Measurements from ENCODE around the gene ZBTB22.
A peak's percentile ranks its signal among the peaks of the same experiment; 100 is the strongest.
"Not testable (repeated sequence)": the region's sequence is repeated elsewhere in the genome, so short reads cannot be mapped to it uniquely, and the experiment has no call there.

The ZBTB22 gene, protein sequence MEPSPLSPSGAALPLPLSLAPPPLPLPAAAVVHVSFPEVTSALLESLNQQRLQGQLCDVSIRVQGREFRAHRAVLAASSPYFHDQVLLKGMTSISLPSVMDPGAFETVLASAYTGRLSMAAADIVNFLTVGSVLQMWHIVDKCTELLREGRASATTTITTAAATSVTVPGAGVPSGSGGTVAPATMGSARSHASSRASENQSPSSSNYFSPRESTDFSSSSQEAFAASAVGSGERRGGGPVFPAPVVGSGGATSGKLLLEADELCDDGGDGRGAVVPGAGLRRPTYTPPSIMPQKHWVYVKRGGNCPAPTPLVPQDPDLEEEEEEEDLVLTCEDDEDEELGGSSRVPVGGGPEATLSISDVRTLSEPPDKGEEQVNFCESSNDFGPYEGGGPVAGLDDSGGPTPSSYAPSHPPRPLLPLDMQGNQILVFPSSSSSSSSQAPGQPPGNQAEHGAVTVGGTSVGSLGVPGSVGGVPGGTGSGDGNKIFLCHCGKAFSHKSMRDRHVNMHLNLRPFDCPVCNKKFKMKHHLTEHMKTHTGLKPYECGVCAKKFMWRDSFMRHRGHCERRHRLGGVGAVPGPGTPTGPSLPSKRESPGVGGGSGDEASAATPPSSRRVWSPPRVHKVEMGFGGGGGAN

DNA sequence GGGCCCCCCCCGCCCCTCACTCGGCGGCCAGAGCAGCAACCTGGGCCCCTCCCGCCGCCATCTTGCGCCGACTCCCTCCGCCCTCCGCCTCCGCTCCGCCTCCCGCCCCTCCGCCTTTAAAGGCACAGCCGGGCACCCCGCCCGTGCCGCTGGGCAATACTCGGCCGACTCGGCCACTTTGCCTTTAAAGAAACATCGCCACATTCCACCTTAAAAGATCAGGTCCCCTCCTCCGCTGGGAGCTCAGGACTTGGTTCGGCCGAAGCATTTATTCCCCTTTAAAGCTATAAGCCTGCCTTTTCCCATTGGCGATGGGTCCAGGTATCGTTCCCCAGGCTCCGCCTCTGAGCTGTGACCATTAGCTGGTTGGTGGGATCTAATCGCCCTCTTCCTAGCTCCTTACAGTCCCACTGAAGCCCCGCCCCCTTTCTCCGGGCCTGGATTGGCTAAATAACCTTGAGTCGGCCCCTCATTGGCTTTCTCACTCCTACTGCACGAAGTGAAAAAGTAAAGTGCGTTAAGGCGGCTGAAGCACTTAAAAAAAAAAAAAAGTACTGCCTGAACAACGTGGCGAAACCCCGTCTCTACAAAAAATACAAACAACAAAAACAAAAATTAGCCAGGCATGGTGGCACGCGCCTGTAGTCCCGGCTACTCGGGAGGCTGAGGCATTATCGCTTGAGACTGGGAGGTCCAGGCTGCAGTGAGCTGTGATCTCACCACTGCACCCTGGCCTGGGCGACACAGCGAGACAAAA lies at the start of gene ZBTB22:
Gene ZBTB22 (minus strand): TSS at position 76 of the 757 bp plus-strand sequence. CDS start 828 bp downstream, outside the sequence.
- peak; percentile 96 for DNase-seq

- DNase-seq = no peak
These were observed 49.6 kb upstream of the ZBTB22 start for GRCh38 chr6:33367009-33367714.

GRCh38 chr6:33365206-33365971 lies 47.8 kb upstream of the ZBTB22 start:
- DNase-seq = not testable (repeated sequence)

- not testable (repeated sequence) for DNase-seq
These were observed 47.1 kb upstream of the ZBTB22 start for GRCh38 chr6:33364475-33365205.

DNA sequence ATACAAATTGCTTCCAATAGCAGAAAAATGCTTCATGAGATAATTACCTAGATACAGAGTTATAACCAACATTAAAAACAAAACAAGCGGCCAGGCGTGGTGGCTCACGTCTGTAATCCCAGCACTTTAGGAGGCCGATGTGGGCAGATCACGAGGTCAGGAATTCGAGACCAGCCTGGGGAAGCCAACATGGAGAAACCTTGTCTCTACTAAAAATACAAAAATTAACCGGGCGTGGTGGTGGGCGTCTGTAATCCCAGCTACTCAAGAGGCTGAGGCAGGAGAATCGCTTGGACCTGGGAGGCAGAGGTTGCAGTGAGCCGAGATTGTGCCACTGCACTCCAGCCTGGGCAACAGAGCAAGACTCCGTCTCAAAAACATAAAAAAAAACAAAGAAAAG lies 45.9 kb upstream of the ZBTB22 start:
- not testable (repeated sequence) for DNase-seq

DNA sequence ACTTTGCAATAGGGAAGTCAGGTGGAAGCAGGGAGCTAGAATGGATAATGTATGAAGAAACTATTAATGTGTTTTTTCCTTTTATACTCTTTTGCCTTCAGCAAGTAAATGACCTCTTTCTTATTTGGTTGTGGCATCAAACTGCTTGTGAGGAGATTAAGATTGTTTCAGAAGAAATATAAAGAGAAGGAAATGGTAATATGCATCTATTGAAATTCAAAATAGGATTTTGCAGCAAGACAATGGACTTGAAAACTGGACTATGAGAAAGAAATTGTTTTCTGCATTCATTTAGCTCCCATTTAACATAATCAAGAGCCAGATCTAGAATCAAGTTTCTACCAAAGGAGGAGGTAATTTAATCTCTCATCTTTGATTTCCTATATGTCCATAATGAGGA lies 41.8 kb upstream of the ZBTB22 start:
- no peak for DNase-seq

DNA sequence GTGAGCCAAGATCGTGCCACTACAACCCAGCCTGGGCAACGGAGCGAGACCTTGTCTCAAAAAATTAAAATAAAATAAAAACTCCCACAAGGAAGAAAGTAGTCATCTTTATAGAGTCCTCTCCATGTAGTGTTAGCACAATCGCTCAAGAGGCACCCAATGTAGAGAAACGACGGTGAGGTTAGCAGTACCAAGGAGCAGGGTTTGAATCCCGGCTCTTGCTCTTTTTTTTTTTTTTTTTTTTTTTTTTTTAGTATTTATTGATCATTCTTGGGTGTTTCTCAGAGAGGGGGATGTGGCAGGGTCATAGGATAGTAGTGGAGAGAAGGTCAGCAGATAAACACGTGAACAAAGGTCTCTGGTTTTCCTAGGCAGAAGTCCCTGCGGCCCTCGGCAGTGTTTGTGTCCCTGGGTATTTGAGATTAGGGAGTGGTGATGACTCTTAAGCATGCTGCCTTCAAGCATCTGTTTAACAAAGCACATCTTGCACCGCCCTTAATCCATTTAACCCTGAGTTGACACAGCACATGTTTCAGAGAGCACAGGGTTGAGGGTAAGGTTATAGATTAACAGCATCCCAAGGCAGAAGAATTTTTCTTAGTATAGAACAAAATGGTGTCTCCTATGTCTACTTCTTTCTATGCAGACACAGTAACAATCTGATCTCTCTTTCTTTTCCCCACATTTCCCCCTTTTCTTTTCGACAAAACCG lies 39.8 kb upstream of the ZBTB22 start:
- DNase-seq = not testable (repeated sequence)

DNA sequence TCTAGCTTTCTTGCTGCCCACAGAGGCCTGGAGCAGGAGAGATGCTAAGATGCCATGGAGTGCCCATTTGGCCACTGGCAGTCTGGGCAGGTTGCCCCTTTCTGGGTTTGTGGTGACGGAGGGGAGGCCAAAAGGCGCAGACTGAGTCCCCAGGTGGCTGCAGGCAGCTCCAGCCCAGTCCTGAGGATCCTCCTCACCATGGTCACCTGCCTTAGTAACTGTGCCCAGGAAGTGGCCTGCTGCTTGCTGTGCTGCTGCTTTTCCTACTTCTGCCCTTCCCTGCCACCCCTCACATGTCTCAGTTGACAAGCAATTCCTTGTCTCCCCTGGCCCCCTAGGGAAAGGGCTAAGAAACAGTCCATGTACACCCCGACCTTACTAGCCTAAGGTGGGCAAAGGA lies 38.8 kb upstream of the ZBTB22 start:
- DNase-seq = no peak

- DNase-seq = not testable (repeated sequence)
These were observed 38.3 kb upstream of the ZBTB22 start for GRCh38 chr6:33355860-33356259.

DNA sequence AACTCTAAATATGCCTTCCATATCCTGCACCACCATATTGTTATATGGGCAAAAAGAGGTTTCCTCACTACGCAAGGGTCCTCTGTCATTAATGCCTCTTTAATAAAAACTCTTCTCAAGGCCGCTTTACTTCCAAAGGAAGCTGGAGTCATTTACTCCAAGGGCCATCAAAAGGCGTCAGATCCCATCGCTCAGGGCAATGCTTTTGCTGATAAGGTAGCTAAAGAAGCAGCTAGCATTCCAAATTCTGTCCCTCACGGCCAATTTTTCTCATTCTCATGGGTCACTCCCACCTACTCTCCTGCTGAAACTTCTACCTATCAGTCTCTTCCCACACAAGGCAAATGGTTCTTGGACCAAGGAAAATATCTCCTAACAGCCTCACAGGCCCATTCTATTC lies 30.3 kb upstream of the ZBTB22 start:
- DNase-seq = no peak

GRCh38 chr6:33346972-33347371 lies 29.4 kb upstream of the ZBTB22 start:
- DNase-seq = not testable (repeated sequence)

DNA sequence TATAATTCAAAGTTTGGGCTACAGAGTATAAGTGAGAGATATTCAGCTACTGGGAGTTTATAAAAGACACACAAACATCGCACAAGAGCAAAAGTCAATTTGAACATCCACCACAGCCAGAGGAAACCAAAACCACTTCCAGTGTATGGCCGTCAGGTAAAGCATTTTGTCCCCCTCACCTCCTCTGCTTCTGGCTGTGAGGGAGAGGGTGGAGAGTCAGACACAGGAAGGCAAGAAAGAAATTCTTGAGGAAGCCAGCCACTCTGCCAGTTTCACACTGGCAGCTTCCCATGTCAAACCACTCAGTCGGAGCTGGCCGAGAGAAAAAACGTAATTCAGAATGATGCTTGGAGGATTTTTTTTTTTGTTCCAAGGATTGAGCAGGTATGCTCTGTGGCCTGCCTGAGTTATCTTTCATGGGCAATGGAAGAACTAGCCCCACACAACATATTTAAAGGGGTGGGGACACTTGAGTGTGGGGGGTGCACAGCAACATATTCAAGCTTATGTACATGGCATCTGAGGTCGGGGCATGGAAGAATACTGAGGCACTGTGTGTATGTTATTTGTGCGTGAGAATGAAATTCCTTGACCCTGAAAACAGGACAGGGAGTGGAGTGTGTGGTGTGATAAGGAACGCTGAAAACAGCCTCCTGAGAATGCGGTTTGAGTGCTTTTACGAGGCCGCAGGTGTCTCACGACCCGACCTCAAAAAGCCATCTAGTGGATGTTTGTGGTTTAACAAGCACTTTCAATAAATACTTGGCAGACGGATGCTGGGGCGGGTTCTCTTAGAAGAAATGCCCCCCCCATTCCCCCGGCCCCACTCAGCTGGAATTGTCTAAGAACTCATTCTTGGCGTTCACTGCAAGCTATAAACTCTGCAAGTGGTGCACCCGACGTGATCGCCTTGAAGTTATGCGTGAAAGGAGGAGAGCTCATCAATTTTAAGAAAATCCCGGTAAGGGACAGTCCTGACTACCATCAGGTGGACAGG lies 27.5 kb upstream of the ZBTB22 start:
- peak; percentile 62 for DNase-seq

GRCh38 chr6:33343953-33344611 lies 26.5 kb upstream of the ZBTB22 start:
- DNase-seq = no peak

DNA sequence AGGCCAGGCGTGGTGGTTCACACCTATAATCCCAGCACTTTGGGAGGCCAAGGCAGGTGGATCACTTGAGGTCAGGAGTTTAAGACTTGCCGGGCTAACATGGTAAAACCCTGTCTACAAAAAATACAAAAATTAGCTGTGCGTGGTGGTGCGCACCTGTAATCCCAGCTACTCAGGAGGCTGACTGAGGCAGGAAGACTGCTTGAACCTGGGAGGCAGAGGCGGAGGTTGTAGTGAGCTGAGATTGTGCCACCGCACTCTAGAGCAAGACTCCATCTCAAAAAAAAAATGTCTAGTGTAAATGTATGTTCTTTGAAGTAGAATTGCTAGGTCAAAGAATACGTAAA lies 26.0 kb upstream of the ZBTB22 start:
- DNase-seq = not testable (repeated sequence)

GRCh38 chr6:33339193-33339592 lies 21.6 kb upstream of the ZBTB22 start:
- DNase-seq = no peak

GRCh38 chr6:33336495-33336894 lies 19.0 kb upstream of the ZBTB22 start:
- no peak for DNase-seq

GRCh38 chr6:33335916-33336315 lies 18.4 kb upstream of the ZBTB22 start:
- no peak for DNase-seq

DNA sequence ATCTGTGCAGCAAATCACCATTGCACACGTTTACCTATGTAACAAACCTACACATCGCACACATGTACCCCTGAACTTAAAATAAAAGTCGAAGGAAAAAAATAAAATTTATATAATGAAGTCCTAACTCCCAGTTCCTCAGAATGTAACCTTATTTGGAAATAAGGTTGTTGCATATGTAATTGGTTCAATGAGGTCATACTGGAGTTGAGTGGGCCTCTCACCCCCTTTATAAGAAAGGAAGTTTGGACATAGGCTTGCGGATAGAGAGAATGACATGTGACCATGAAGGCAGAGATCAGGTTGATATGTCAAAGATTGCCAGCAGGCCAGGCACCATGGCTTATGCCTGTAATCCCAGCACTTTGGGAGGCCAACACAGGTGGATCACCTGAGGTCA lies 16.1 kb upstream of the ZBTB22 start:
- DNase-seq = no peak

DNA sequence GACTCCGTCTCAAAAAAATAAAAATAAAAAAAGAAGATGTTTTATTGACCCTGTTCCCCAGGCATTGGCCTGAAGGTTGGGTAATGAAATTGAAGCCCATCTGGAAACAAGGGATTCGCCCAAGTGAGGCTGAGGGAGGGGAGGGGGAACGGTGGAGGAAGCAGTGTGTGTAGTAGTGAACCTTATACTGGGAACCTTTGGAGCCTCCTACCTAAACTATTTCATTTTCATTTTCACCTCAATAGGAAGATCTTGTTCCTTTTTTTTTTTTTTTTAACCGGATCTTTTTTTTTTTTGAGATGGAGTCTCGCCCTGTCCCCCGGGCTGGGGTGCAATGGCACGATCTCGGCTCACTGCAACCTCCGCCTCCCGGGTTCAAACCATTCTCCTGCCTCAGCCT lies 13.2 kb upstream of the ZBTB22 start:
- no peak for DNase-seq

Measured in stimulated activated CD4-positive, alpha-beta T cell treated with anti-CD3 and anti-CD28 coated beads, Interleukin-1b, Interleukin-23, amount 100 ng/mL, for 48 hours (primary cell).